GM23338 (cell line): ENCODE results near the gene BIRC3. TPM values are rescaled to one million over a fixed set of nuclear protein-coding genes. Genes with fewer than 3 reads are reported as not detected.

Experiments used
- ATAC-seq: fragments of 200-7000 bp; cut with Tn5 transposase; 3 replicates; pipeline ENCODE4 v1.9.1; 2020
- DNase-seq: peaks from one replicate; pipeline ENCODE4 v3.0.0-alpha.2; 2015; ENCODE audit warnings: low spot score
- H2AFZ ChIP-seq: fragments of 200-600 bp; sonication (generic); 2 replicates; pipeline ENCODE4 v1.8.0; 2016; ENCODE audit warnings: antibody characterized with exemption, mild to moderate bottlenecking, moderate library complexity
- H3F3A ChIP-seq: fragments of 200-600 bp; sonication (generic); replicated peaks from 2 replicates; pipeline ENCODE4 v1.8.0; 2017; ENCODE audit warnings: antibody characterized with exemption, mixed run types, low read depth
- H3K27ac ChIP-seq: fragments of 200-600 bp; sonication (generic); 2 replicates; pipeline ENCODE4 v1.6.1; 2016; ENCODE audit warnings: low read depth
- H3K27me3 ChIP-seq: fragments of 200-600 bp; sonication (generic); 2 replicates; pipeline ENCODE4 v1.8.0; 2016; ENCODE audit warnings: mild to moderate bottlenecking, mixed run types, moderate library complexity; ENCODE audit not compliant: insufficient read depth
- H3K36me3 ChIP-seq: fragments of 200-600 bp; sonication (generic); 2 replicates; pipeline ENCODE4 v1.8.0; 2016; ENCODE audit warnings: mild to moderate bottlenecking; ENCODE audit not compliant: insufficient read depth
- H3K4me1 ChIP-seq: fragments of 200-600 bp; sonication (generic); 2 replicates; pipeline ENCODE4 v1.8.0; 2016; ENCODE audit warnings: mild to moderate bottlenecking, moderate library complexity; ENCODE audit not compliant: insufficient read depth
- H3K4me2 ChIP-seq: fragments of 200-600 bp; sonication (generic); 2 replicates; pipeline ENCODE4 v1.7.1; 2017; ENCODE audit warnings: mixed run types
- H3K4me3 ChIP-seq: fragments of 200-600 bp; sonication (generic); 2 replicates; pipeline ENCODE4 v1.6.1; 2016; ENCODE audit warnings: mixed run types
- H3K79me2 ChIP-seq: fragments of 200-600 bp; sonication (generic); replicated peaks from 2 replicates; pipeline ENCODE4 v1.8.0; 2017; ENCODE audit warnings: mild to moderate bottlenecking; ENCODE audit not compliant: insufficient read depth
- H3K9me2 ChIP-seq: fragments of 200-600 bp; sonication (generic); 2 replicates; pipeline ENCODE4 v1.8.0; 2017; ENCODE audit not compliant: insufficient read depth
- H4K20me1 ChIP-seq: fragments of 200-600 bp; sonication (generic); replicated peaks from 2 replicates; pipeline ENCODE4 v1.8.0; 2017; ENCODE audit warnings: mild to moderate bottlenecking; ENCODE audit not compliant: insufficient read depth
- H3K27ac Mint-ChIP-seq: 2 replicates; pipeline ENCODE4 v1.8.0; 2020; ENCODE audit warnings: inconsistent platforms, mild to moderate bottlenecking, moderate library complexity, mixed read lengths
- H3K27me3 Mint-ChIP-seq: 3 replicates; pipeline ENCODE4 v1.8.0; 2022; ENCODE audit warnings: low read depth, mild to moderate bottlenecking, moderate library complexity, mixed read lengths, inconsistent platforms; ENCODE audit not compliant: insufficient read depth, poor library complexity
- H3K36me3 Mint-ChIP-seq: 3 replicates; pipeline ENCODE4 v1.8.0; 2021; ENCODE audit warnings: low read depth, mild to moderate bottlenecking, inconsistent platforms, moderate library complexity, mixed read lengths
- H3K4me1 Mint-ChIP-seq: 3 replicates; pipeline ENCODE4 v1.8.0; 2020; ENCODE audit warnings: mild to moderate bottlenecking, inconsistent platforms, mixed read lengths
- H3K4me3 Mint-ChIP-seq: 3 replicates; pipeline ENCODE4 v1.8.0; 2021; ENCODE audit warnings: moderate library complexity, mild to moderate bottlenecking, inconsistent platforms, mixed read lengths
- H3K9me3 Mint-ChIP-seq: 3 replicates; pipeline ENCODE4 v1.8.0; 2020; ENCODE audit warnings: moderate library complexity, mild to moderate bottlenecking, inconsistent platforms, mixed read lengths
- CREB1 ChIP-seq: fragments of 250-450 bp; sonication (Bioruptor Pico); IDR thresholded peaks from 2 replicates; pipeline ENCODE4 v1.5.0; 2020; ENCODE audit warnings: low read depth, mild to moderate bottlenecking, moderate library complexity
- EZH2phosphoT487 ChIP-seq: fragments of 200-600 bp; sonication (generic); IDR thresholded peaks from one replicate; pipeline ENCODE4 v1.8.1; 2018; ENCODE audit warnings: antibody characterized with exemption; ENCODE audit not compliant: unreplicated experiment
- JUNB ChIP-seq: IDR thresholded peaks from one replicate; pipeline ENCODE4 v1.6.1; 2016; ENCODE audit warnings: antibody characterized with exemption; ENCODE audit not compliant: unreplicated experiment
- NANOG ChIP-seq: IDR thresholded peaks from 2 replicates; pipeline ENCODE4 v1.6.1; 2016; ENCODE audit warnings: antibody characterized with exemption, borderline replicate concordance
- POLR2AphosphoS5 ChIP-seq: IDR thresholded peaks from 2 replicates; pipeline ENCODE4 v1.6.1; 2016; ENCODE audit warnings: antibody characterized with exemption, low read depth
- STAT1 ChIP-seq: IDR thresholded peaks from one replicate; pipeline ENCODE4 v1.6.1; 2016; ENCODE audit warnings: antibody characterized with exemption; ENCODE audit not compliant: unreplicated experiment
- ZNF114 ChIP-seq: fragments of 250-450 bp; sonication (Bioruptor Pico); IDR thresholded peaks from 2 replicates; pipeline ENCODE4 v1.5.0; 2020; ENCODE audit warnings: mild to moderate bottlenecking, moderate library complexity
- ZNF331 ChIP-seq: fragments of 250-450 bp; sonication (Bioruptor Pico); IDR thresholded peaks from 2 replicates; pipeline ENCODE4 v1.5.0; 2020; ENCODE audit warnings: low read depth, mild to moderate bottlenecking, moderate library complexity
- polyA plus RNA-seq: library from polyadenylated mRNA; unstranded; fragments of >200 nt; fragmentation: Nextera tagmentation; extraction: Ambion mirVana; gene quantifications from 2 replicates; pipeline ENCODE4 v1.2.1, GENCODE V29; 2016
- total RNA-seq: library from RNA; depleted of rRNA; stranded (reverse); fragments of >200 nt; shearing (Covaris generic); gene quantifications from 2 replicates; pipeline ENCODE4 v1.2.3, GENCODE V29; 2014
- TF ChIP-seq, protein P1 (sequence below): IDR thresholded peaks from 2 replicates; pipeline ENCODE4 v1.6.1; 2016; ENCODE audit warnings: antibody characterized with exemption
- TF ChIP-seq, protein P2 (sequence below): IDR thresholded peaks from one replicate; pipeline ENCODE4 v1.6.1; 2018; ENCODE audit warnings: antibody characterized with exemption; ENCODE audit not compliant: unreplicated experiment
- TF ChIP-seq, protein P3 (sequence below), 2 experiments: fragments of 200-600 bp in 1 of 2; sonication (generic) in 1 of 2; conservative IDR thresholded peaks; 2 replicates each; pipeline versions ENCODE4 v1.5.1 to v1.6.1; 2016 to 2017; ENCODE audit warnings: antibody characterized with exemption in 2 of 2, low read depth in 2 of 2, mild to moderate bottlenecking in 2 of 2, moderate library complexity in 1 of 2

The BIRC3 gene
- total and polyA plus RNA-seq, 2 experiments from 2014 or later: 0.03 TPM; not detected in 1

DNA sequence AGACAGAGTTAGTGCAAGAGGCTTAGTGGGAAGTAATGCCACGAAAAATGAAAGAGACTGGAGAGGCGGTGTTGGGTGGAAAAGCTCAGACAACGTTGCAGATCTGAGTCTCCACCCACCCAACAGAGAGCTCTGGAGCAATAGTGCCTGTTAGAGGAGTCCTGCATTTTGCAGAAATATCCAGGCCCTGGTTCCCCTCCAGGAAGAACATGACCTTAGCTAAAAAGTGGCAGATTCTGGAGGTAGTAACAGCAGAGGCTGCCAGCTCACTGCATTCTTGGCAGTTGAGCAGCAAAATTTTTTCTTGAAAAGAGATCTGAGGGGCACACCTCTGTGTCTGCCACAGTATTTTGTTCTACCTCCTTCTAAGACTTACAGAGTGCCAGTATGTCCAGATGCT lies 27.7 kb upstream of the BIRC3 start (continued):
- TF ChIP-seq, protein P1, sequence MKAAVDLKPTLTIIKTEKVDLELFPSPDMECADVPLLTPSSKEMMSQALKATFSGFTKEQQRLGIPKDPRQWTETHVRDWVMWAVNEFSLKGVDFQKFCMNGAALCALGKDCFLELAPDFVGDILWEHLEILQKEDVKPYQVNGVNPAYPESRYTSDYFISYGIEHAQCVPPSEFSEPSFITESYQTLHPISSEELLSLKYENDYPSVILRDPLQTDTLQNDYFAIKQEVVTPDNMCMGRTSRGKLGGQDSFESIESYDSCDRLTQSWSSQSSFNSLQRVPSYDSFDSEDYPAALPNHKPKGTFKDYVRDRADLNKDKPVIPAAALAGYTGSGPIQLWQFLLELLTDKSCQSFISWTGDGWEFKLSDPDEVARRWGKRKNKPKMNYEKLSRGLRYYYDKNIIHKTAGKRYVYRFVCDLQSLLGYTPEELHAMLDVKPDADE: no peak
- TF ChIP-seq, protein P2, sequence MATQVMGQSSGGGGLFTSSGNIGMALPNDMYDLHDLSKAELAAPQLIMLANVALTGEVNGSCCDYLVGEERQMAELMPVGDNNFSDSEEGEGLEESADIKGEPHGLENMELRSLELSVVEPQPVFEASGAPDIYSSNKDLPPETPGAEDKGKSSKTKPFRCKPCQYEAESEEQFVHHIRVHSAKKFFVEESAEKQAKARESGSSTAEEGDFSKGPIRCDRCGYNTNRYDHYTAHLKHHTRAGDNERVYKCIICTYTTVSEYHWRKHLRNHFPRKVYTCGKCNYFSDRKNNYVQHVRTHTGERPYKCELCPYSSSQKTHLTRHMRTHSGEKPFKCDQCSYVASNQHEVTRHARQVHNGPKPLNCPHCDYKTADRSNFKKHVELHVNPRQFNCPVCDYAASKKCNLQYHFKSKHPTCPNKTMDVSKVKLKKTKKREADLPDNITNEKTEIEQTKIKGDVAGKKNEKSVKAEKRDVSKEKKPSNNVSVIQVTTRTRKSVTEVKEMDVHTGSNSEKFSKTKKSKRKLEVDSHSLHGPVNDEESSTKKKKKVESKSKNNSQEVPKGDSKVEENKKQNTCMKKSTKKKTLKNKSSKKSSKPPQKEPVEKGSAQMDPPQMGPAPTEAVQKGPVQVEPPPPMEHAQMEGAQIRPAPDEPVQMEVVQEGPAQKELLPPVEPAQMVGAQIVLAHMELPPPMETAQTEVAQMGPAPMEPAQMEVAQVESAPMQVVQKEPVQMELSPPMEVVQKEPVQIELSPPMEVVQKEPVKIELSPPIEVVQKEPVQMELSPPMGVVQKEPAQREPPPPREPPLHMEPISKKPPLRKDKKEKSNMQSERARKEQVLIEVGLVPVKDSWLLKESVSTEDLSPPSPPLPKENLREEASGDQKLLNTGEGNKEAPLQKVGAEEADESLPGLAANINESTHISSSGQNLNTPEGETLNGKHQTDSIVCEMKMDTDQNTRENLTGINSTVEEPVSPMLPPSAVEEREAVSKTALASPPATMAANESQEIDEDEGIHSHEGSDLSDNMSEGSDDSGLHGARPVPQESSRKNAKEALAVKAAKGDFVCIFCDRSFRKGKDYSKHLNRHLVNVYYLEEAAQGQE: no peak
- TF ChIP-seq ZNF331: no peak
- no peak for TF ChIP-seq CREB1 (CRISPR knock-in tag)

DNA sequence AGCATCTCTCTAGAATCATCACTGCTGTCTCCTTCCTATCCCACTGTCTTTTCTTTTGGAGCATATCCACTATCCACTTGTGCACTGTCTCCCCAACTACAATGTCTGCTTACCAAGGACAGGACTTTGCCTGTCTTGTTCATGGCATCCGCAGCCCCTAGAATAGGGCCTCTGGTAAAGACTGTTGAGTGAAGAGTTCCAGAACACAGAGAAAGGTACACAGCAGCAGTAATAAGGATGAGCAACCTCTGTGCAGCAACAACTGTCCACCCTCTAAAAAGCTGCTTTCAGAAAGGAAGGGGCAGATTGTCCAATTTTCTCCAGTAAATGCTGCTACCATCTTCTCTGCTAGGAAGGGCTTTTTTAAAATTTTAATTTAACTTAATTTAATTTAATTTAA lies 25.5 kb upstream of the BIRC3 start:
- H3K27me3 ChIP-seq: no peaks in the 10 kb centered on the region
- no peaks in the 10 kb centered on the region for H3K79me2 ChIP-seq
- H3K4me3 ChIP-seq: no peak overlapping the region
- H3F3A ChIP-seq: no peaks in the 10 kb centered on the region
- no peak overlapping the region for H3K4me2 ChIP-seq
- ATAC-seq: no peak
- no peaks in the 10 kb centered on the region; the same call in 1 of the 2 replicates for H3K4me1 ChIP-seq
- H3K4me3 Mint-ChIP-seq: no peak overlapping the region
- H2AFZ ChIP-seq: no peak overlapping the region
- H3K4me1 Mint-ChIP-seq: peaks cover 16% of the 10 kb centered on the region
- no peaks in the 10 kb centered on the region for H3K9me2 ChIP-seq
- no peaks in the 10 kb centered on the region for H3K9me3 Mint-ChIP-seq
- H3K27ac ChIP-seq: no peak overlapping the region
- TF ChIP-seq ZNF331 (no peak), STAT1 (no peak), JUNB (no peak), CREB1 (CRISPR knock-in tag) (no peak), EZH2phosphoT487 (no peak), NANOG (no peak), POLR2AphosphoS5 (no peak), ZNF114 (CRISPR knock-in tag) (no peak)
- TF ChIP-seq, protein P2: no peak
- TF ChIP-seq, protein P3, sequence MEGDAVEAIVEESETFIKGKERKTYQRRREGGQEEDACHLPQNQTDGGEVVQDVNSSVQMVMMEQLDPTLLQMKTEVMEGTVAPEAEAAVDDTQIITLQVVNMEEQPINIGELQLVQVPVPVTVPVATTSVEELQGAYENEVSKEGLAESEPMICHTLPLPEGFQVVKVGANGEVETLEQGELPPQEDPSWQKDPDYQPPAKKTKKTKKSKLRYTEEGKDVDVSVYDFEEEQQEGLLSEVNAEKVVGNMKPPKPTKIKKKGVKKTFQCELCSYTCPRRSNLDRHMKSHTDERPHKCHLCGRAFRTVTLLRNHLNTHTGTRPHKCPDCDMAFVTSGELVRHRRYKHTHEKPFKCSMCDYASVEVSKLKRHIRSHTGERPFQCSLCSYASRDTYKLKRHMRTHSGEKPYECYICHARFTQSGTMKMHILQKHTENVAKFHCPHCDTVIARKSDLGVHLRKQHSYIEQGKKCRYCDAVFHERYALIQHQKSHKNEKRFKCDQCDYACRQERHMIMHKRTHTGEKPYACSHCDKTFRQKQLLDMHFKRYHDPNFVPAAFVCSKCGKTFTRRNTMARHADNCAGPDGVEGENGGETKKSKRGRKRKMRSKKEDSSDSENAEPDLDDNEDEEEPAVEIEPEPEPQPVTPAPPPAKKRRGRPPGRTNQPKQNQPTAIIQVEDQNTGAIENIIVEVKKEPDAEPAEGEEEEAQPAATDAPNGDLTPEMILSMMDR (conservative IDR thresholded peaks at IDR 0.05; ENCODE audit: low read depth in 2 of 2): no peak
- no peak for DNase-seq
- no peak overlapping the region for H3K27ac Mint-ChIP-seq
- no peaks in the 10 kb centered on the region for H3K36me3 Mint-ChIP-seq
- H3K36me3 ChIP-seq: no peaks in the 10 kb centered on the region
- H3K27me3 Mint-ChIP-seq: no peaks in the 10 kb centered on the region
- no peaks in the 10 kb centered on the region for H4K20me1 ChIP-seq
